NCI-H510A treated with DMSO at 0.1 percent for 48 hours (cell line): ENCODE data around the gene TPSAB1.
"Not testable (repeated sequence)": the region's sequence is repeated elsewhere in the genome, so short reads cannot be mapped to it uniquely, and the experiment has no call there.

Experiments
- DNase-seq: peaks from one replicate; lab custom pipeline; 2025; lab: John Stamatoyannopoulos, UW

Gene TPSAB1

GRCh38 chr16:1265090-1265630, 24.7 kb downstream of the TPSAB1 start:
- DNase-seq, result no peak

DNA sequence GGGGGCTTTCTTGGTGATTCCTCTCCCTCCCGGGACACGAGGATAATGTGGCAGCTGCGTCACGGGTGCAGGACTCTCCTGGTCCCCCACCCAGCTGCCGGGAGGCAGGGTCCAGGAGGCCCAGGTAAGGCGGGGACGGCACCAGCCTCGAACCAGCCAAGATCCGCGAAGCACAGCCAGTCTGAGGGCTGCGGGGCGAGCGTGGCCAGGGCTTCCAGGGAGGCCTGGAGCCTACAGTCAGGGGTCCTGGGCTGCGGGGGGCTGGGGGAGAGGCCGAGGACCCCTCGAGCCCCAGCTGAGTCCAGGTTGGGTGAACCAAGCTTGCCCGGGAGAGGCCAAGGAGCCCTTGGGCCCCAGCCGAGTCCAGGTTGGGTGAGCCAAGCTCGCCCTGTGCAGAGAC, 25.3 kb downstream of the TPSAB1 start:
- no peak for DNase-seq

GRCh38 chr16:1269418-1269817, 28.9 kb downstream of the TPSAB1 start:
- DNase-seq, result not testable (repeated sequence)

GRCh38 chr16:1271380-1271723, 30.8 kb downstream of the TPSAB1 start:
- DNase-seq, result no peak

DNA sequence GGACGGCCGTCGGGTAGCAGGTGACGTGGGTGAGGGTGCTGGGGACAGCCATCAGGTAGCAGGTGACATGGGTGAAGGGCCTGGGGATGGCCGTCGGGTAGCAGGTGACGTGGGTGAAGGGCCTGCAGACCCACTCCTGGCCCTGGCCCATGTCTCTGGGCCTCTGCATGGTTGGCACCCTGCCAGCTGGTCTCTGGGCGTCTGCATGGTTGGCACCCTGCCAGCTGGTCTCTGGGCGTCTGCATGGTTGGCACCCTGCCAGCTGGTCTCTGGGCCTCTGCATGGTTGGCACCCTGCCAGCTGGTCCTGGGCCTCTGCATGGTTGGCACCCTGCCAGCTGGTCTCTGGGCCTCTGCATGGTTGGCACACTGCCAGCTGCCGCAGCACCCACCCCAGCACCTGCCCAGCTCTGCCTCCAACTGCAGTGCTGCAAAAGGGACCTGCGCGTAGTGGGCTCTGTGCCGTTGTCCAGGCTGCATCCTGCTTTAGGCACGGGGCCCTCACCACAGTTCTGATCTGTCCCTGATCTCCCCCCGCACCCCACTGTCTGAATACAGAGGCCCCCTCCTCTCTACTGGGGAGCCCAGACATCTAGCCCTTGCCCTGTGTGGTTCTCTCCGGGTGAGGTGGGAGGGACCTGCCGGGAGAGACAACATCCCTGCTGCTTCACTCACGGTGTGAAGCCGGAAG, 31.4 kb downstream of the TPSAB1 start:
- DNase-seq, result peak; percentile 77

- DNase-seq, result no peak
These were observed 32.1 kb downstream of the TPSAB1 start for GRCh38 chr16:1272453-1273198.

DNA sequence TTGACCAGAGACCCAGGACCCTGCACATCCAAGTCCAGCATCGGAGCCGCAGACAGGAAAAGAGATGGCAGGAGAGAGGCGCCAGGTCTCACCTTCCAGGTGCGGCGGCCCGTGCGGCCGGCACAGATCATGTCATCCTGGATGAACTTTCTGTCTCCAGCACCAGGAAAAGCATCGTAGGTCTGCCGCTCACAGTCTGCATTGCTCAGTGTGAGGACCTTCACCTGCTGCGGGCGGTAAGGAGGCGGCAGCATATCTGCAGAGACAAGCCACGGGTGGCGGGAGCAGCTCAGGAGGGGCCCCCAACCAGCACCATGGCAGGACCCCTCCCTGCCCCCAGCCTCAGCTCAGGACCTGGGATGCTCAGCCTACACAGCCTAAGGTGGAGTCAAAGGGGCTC, 33.3 kb downstream of the TPSAB1 start:
- DNase-seq, result no peak

DNA sequence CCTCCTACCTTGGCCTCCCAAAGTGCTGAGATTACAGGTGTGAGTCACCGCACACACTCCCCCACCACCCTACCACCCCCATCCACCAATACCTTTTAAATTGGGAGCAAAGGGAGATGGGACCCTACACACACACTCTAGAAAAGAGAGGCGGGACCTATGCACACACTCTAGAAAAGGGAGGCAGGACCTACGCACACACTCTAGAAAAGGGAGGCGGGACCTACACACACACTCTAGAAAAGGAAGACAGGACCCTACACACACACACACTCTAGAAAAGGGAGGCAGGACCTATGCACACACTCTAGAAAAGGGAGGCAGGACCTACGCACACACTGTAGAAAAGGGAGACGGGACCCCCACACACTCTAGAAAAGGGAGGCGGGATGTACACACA, 34.3 kb downstream of the TPSAB1 start:
- DNase-seq, result no peak

DNA sequence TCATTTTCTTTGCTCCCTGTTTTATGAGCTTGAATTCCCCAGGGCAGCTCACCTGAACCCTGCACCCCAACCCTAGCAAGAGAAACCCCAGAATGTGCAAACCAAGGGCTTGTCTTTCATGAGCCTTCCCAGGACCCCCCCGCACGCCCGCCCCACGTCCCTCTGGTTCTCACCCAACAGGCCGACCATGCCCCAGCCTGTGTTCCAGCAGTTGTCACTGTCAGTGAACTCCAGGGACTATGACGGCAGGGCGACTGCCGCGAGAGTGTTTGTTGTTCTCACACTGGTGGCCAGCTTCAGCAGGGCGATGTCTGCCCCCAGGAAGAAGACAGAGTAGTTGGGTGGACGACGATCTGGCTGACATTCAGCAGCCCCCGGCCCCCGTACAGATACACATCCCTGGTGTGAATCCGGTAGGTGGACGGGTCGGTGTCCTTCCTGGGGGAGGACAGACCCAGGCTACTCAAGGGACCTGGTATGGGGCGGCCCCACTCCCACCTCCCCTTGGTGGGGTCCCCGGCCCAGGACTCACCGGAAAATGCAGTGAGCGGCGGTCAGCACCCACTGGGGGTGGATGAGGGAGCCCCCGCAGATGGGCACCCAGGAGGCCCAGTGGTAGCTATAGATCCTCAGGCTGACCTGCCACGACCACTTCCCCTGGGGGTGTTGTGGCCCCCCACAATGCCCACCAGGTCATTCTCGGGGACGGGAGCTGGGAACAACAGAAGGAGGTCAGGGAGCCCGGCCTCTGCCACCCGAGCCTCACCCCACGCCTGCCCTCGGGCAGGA, 35.5 kb downstream of the TPSAB1 start:
- no peak for DNase-seq

DNA sequence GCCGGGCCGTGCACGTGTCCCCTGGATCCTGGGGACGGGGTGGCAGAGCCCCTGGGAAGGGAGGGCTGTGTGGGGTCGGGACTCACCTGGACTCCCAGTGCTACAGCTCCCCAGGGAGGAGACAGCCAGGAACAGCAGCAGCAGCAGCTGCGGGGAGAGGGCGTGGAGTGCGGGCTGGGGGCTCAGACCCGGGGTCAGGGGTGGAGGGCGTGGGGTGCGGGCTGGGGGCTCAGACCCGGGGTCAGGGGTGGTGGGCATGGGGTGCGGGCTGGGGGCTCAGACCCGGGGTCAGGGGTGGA, 36.0 kb downstream of the TPSAB1 start:
- no peak for DNase-seq

GRCh38 chr16:1277151-1277598, 36.7 kb downstream of the TPSAB1 start:
- no peak for DNase-seq

DNA sequence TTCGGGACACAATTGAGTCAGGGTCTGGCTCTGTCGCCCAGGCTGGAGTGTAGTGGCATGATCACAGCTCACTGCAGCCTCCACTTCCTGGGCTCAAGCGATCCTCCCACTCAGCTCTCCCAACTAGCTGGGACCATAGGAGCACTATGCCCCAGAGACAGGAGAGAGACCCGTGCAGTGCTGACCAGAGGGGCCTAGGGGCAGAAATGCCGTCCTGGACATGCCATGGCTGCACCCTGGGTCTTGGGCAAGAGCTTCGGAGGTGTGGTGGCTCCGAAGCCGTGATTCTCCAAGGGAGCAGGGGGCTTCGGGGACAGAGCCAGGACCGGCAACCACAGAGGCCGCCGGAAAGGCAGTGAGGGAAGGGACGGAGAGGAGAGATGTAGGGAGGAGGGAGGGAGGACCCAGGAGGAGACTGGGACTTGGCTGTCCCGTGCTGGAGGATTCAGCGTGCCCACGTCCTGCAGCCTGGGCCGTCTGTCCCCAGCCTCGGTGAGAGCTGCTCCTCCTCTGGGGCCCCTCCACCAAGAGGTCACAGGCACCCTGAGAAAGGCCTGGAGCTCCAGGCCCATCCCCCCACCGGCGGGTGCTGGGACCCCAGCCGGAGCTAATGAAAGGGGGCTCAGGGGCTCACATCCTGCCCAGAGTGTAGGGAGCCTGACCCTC, 37.2 kb downstream of the TPSAB1 start:
- no peak for DNase-seq

GRCh38 chr16:1278477-1278876, 38.0 kb downstream of the TPSAB1 start:
- no peak for DNase-seq

DNA sequence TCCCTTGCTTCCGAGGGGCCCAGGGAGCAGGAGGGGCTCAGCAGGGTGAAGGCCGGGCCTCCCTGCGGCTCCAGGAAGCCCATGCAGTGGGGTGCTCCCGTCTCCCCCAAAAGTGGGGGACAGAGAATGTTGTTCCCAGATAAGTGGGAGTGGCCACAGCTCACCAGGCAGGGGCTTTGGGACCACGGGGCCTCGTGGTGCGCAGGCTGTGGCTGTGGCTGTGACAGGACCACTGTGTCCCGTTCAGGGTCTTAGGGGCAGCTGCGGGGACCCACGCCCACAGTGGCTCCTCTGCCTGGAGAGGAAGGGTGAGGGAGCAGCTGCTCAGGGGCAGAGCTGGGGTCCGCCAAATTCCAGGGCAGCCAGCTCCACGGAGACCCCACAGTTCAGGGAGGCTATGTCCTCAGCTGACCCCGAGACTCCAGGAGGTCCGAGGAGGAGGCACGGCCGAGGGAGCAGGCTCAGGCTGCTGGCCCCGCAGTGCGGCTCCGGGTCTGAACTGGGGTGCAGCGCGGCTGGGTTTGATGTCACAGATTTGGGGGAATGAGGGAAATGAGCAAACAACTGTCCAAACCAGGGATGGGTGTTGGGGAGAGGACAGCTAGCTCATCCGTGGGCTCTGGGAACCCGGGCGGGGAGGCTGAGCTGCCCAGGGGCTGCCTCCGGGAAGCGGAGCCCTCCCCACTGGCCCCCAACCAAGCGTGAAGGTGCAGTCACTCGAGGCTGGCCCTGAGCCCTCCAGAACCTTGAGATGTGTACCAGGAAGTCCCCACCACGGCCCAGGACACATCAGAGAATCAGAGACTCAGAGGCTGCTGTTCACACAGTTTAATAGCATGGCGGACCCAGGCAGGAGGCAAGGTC, 38.8 kb downstream of the TPSAB1 start:
- no peak for DNase-seq

DNA sequence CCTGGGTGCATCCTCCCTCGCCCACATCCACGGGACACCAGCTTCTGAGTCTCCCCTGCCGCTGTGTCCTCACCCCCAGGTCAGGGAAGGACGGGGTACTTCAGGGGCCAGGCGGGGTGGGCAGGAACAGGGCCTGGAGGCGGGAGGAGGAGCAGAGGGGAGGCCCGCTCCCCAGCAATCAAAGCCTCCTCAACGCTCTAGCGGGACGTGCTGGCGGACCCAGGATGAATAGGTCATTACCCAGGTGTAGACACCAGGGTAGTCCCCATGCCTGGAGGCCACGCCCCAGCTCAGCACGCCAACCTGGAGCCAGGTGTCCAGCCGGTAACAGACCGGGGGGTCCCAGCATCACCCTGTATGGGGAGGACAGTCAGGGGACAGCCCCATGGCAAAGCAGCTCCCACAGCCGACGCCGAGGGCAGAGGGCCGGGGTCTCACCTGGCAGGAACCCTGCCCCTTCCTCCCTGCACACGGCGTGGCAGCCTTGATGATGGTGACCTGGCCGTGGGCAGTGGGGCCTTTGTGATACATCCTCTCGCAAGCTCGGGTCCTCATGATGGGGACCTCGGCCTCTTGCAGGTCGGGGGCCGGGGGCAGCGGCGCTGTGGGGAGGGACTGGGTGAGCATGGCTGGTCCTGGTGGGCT, 39.6 kb downstream of the TPSAB1 start:
- no peak for DNase-seq

DNA sequence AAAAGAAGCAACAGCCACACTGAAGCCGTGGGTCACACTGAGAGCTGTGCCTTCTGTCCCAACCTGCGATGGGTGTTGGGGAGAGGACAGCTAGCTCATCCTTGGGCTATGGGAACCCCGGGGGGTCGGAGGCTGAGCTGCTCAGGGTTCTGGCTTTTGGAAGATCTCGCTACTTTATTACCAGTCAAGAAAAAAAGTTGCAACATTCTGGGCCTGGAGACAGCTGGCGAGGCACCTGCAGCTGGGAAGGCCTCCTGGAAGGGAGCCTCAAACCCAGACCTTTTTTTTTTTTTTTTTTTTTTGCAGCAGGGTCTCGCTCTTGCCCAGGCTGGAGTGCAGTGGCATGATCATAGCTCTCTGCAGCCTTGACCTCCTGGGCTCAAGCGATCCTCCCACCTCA, 40.3 kb downstream of the TPSAB1 start:
- no peak for DNase-seq

DNA sequence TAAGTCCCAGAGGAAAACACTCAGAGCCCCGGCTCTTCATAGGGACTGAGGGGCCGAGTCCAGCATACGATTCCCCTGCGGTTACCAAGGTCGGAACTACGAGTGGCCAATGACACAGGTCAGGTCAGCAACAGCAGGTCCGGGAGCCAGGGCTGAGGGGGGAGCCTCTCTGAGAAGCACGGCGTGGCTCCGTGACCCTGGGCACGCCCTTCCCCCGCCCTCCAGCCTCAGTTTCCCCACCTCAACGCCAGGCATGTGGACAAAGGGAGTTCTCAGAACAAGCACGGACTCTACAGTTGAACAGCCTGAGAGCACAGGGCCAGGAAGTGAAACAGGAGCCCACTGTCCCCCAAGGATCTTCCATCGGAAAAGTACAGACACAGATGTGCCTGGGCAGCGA, 41.0 kb downstream of the TPSAB1 start:
- DNase-seq, result no peak

GRCh38 chr16:1282324-1282973, 41.9 kb downstream of the TPSAB1 start:
- DNase-seq, result no peak

GRCh38 chr16:1283296-1283695, 42.8 kb downstream of the TPSAB1 start:
- no peak for DNase-seq

DNA sequence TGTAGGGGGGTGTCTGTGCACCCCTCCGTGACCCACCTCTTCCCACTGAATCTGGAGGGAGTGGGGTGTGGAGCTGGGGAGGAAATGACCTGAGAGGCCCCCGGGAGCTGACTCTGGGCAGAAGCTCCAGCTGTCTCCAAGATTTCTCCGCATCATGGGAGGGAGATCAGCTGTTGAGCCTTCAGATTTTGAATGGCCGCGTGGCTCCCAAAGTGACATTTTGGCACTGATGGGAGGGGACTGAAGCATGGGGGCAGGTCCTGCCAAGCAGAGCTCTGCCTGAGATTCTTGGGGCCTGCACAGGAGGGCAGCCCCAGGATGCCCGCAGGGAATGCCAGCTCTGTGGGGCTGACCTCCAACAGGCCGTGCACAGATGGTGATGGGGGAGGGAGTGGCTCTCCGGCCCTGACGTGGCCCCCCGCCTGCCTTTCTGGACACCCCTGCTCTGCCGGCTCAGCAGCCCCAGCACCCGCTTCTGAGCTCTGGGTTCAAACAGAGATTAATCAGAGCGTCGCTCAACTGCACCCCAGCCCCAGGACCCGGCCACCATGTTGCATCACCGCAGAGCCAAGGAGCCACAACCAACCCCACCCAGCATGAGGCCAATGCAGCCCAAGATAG, 43.6 kb downstream of the TPSAB1 start:
- DNase-seq, result no peak
